Smooth muscle cell (in vitro differentiated cells): Measurements from ENCODE around the gene SIRT5. TPM values are rescaled to one million over a fixed set of nuclear protein-coding genes. Genes with fewer than 3 reads are reported as not detected.

Experiments used
- DNase-seq: peaks from one replicate; lab custom pipeline; 2025; ENCODE audit not compliant: unreplicated experiment; lab: John Stamatoyannopoulos, UW
- H2AFZ ChIP-seq: fragments of 200-600 bp; sonication (generic); 2 replicates; pipeline ENCODE4 v1.6.0; 2016; ENCODE audit warnings: antibody characterized with exemption, low read depth, mild to moderate bottlenecking
- H3F3A ChIP-seq: fragments of 200-600 bp; sonication (generic); 2 replicates; pipeline ENCODE4 v1.6.0; 2017; ENCODE audit warnings: antibody characterized with exemption, low read depth
- H3K27ac ChIP-seq: fragments of 200-600 bp; sonication (generic); 2 replicates; pipeline ENCODE4 v1.5.1; 2016; ENCODE audit warnings: low read depth, mild to moderate bottlenecking
- H3K27me3 ChIP-seq: fragments of 200-600 bp; sonication (generic); 2 replicates; pipeline ENCODE4 v1.6.1; 2016; ENCODE audit warnings: low read depth, mild to moderate bottlenecking
- H3K36me3 ChIP-seq: fragments of 200-600 bp; sonication (generic); 2 replicates; pipeline ENCODE4 v1.5.1; 2016; ENCODE audit warnings: low read depth
- H3K4me1 ChIP-seq: fragments of 200-600 bp; sonication (generic); 2 replicates; pipeline ENCODE4 v1.5.1; 2016; ENCODE audit warnings: low read depth
- H3K4me2 ChIP-seq: fragments of 200-600 bp; sonication (generic); 2 replicates; pipeline ENCODE4 v1.6.0; 2016; ENCODE audit warnings: mild to moderate bottlenecking
- H3K4me3 ChIP-seq: fragments of 200-600 bp; sonication (generic); 2 replicates; pipeline ENCODE4 v1.5.1; 2016; ENCODE audit warnings: mild to moderate bottlenecking
- H3K79me2 ChIP-seq: fragments of 200-600 bp; sonication (generic); 2 replicates; pipeline ENCODE4 v1.6.0; 2016; ENCODE audit warnings: low read depth, mild to moderate bottlenecking
- H3K9ac ChIP-seq: fragments of 200-600 bp; sonication (generic); 2 replicates; pipeline ENCODE4 v1.6.0; 2016; ENCODE audit warnings: low read depth
- H3K9me3 ChIP-seq: fragments of 200-600 bp; sonication (generic); replicated peaks from 2 replicates; pipeline ENCODE4 v1.5.1; 2016; ENCODE audit warnings: low read depth
- H4K20me1 ChIP-seq: fragments of 200-600 bp; sonication (generic); 2 replicates; pipeline ENCODE4 v1.6.0; 2016; ENCODE audit warnings: low read depth
- WGBS: methylation state at CpG from one replicate; pipeline ENCODE4 v1.1.7; 2016; ENCODE audit warnings: low lambda C conversion rate; 5-methylcytosine and 5-hydroxymethylcytosine counted together
- polyA plus RNA-seq: library from polyadenylated mRNA; unstranded; fragments of >200 nt; fragmentation: Nextera tagmentation; extraction: Ambion mirVana; gene quantifications from 2 replicates; pipeline ENCODE4 v1.2.1, GENCODE V29; 2016
- total RNA-seq: library from RNA; depleted of rRNA; stranded (reverse); fragments of >200 nt; gene quantifications from 2 replicates; pipeline ENCODE4 v1.2.3, GENCODE V29; 2014
- TF ChIP-seq, protein P1 (sequence below): fragments of 200-600 bp; sonication (generic); IDR thresholded peaks from 2 replicates; pipeline ENCODE4 v1.5.1; 2017; ENCODE audit warnings: borderline replicate concordance, mild to moderate bottlenecking, antibody characterized with exemption; ENCODE audit not compliant: insufficient read depth, poor library complexity, severe bottlenecking

Gene SIRT5
- total and polyA plus RNA-seq, 2 experiments from 2014 or later = 5.2 to 5.5 TPM

DNA sequence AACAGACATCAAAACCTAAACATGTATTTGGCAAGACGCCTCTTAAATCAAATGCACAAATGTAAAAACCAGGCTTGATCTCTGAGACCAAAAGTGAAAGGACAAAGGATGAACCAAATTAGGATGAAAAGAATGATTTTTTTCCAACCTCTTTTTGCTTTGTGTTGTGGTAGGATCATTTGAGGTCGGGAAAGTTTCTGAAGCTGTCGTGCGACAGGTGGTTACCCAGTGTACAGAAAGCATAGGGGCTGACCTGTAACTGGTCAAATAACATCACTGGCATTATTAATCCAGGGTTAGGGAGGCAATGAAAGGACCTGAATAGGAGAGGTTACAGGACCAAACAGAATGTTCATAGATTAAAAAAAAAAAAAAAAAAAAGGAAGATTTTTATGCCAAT lies 22.7 kb downstream of the SIRT5 start:
- DNase-seq = no peak
- H3F3A ChIP-seq = no peaks in the 10 kb centered on the region
- no peaks in the 10 kb centered on the region for H4K20me1 ChIP-seq
- no peaks in the 10 kb centered on the region for H3K79me2 ChIP-seq
- no peaks in the 10 kb centered on the region for H3K9me3 ChIP-seq
- TF ChIP-seq, protein P1, sequence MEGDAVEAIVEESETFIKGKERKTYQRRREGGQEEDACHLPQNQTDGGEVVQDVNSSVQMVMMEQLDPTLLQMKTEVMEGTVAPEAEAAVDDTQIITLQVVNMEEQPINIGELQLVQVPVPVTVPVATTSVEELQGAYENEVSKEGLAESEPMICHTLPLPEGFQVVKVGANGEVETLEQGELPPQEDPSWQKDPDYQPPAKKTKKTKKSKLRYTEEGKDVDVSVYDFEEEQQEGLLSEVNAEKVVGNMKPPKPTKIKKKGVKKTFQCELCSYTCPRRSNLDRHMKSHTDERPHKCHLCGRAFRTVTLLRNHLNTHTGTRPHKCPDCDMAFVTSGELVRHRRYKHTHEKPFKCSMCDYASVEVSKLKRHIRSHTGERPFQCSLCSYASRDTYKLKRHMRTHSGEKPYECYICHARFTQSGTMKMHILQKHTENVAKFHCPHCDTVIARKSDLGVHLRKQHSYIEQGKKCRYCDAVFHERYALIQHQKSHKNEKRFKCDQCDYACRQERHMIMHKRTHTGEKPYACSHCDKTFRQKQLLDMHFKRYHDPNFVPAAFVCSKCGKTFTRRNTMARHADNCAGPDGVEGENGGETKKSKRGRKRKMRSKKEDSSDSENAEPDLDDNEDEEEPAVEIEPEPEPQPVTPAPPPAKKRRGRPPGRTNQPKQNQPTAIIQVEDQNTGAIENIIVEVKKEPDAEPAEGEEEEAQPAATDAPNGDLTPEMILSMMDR = no peak
- no peaks in the 10 kb centered on the region for H3K4me1 ChIP-seq
- H3K36me3 ChIP-seq = no peaks in the 10 kb centered on the region
- no peak overlapping the region for H3K4me2 ChIP-seq
- WGBS = 99% methylated on average over 4 of the region's 4 CpGs
- no peak overlapping the region for H3K4me3 ChIP-seq
- no peak overlapping the region for H3K27ac ChIP-seq
- no peak overlapping the region for H2AFZ ChIP-seq
- no peak overlapping the region for H3K9ac ChIP-seq
- no peaks in the 10 kb centered on the region for H3K27me3 ChIP-seq

DNA sequence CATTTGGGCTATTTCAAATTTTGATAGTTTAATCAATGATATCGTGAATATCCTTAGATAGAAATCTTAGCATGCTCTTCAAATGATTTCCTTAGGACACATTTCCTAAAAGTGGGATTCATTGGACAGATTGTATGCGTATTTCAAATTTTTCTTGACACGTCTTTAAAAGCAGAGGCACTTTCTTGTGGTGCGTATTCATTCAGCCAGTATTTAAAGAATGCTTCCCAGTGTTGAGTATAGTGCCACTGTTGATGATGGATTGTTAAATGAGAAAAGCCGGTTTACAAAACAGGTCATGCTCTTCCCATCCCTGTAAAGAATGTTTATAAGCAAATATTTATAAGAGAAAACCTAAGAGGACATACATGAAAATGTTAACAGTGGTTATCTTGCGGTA lies 25.6 kb downstream of the SIRT5 start:
- Histone ChIP-seq H3K4me3 (no peak overlapping the region), H3K36me3 (no peaks in the 10 kb centered on the region), H4K20me1 (no peaks in the 10 kb centered on the region), H3K9ac (no peak overlapping the region), H3K27me3 (no peaks in the 10 kb centered on the region), H3K27ac (no peak overlapping the region), H3F3A (no peaks in the 10 kb centered on the region), H3K9me3 (no peaks in the 10 kb centered on the region), H2AFZ (no peak overlapping the region), H3K79me2 (no peaks in the 10 kb centered on the region), H3K4me1 (no peaks in the 10 kb centered on the region), H3K4me2 (no peak overlapping the region)
- TF ChIP-seq, protein P1 = no peak
- 78% methylated on average over 6 of the region's 6 CpGs for WGBS
- no peak for DNase-seq

DNA sequence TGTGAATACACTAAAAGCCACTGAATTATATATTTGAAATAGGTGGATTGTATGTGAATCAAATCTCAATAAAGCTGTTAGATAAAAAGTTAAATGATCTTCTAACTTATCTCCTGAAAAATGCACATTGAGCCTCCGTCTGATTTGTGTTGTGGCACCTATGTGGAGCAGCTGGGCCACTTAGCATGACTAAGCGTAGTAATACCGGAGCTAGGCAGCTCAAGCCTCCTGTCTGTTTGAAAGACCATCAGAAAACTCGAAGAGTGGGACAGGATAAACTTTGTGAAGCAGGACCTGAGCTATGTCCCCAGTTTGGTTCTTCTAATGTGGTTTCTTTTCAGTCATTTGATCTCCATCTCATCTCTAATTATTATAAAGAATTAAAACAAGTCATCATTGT lies 29.7 kb downstream of the SIRT5 start:
- TF ChIP-seq, protein P1 = no peak
- no peak for DNase-seq
- H3K4me2 ChIP-seq = no peak overlapping the region
- H3K4me3 ChIP-seq = no peak overlapping the region
- no peaks in the 10 kb centered on the region for H4K20me1 ChIP-seq
- no peaks in the 10 kb centered on the region for H3K9me3 ChIP-seq
- H3K27ac ChIP-seq = no peak overlapping the region
- H3K79me2 ChIP-seq = no peaks in the 10 kb centered on the region
- no peaks in the 10 kb centered on the region for H3K27me3 ChIP-seq
- no peaks in the 10 kb centered on the region for H3K36me3 ChIP-seq
- 92% methylated on average over 4 of the region's 4 CpGs for WGBS
- no peaks in the 10 kb centered on the region for H3F3A ChIP-seq
- no peak overlapping the region for H2AFZ ChIP-seq
- no peak overlapping the region for H3K9ac ChIP-seq
- H3K4me1 ChIP-seq = no peaks in the 10 kb centered on the region

DNA sequence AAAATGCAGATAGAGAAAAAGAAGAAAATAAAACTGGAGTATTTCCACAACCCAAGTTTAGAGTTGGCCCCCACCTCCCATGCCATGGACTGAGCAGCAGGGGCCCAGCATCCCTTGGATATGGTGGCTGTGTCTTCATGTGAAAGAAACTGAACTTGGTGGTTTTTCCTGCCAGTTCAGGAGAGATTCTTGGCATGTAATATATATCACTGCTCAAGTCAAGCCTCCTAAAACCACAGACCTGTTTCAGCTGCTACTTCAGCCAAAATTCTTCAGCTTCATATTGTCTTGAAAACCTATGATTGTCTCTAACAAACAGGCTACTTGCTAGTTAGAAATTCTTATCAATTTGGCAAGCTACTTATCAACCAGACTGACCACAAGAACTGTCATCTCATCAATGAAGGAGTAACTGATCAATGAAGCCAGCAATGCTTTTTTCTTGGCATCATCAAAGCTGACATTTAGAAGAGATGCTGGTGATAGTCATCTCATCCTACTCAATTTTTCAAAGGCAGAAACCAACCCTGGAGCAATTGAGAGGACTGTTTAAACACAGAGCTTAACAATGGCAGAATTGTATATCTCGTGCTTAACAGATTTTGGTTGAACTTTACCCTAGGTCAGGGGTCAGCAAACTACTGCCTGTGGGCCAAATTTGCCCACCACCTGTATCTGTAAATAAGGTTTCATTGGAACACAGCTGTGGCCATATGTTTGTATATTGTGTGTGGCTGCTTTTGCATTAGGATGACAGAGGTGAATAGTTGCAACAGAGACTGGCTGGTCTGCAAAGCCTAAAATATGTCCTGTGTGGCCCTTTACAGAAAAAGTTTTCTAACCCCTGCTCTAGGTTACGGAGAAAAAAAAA lies 30.4 kb downstream of the SIRT5 start:
- no peak for DNase-seq
- Histone ChIP-seq H2AFZ (no peak overlapping the region), H3K9me3 (no peaks in the 10 kb centered on the region), H3K9ac (no peak overlapping the region), H3F3A (no peaks in the 10 kb centered on the region), H3K27ac (no peak overlapping the region), H3K79me2 (no peaks in the 10 kb centered on the region), H3K27me3 (no peaks in the 10 kb centered on the region), H3K36me3 (no peaks in the 10 kb centered on the region), H3K4me1 (no peaks in the 10 kb centered on the region), H3K4me2 (no peak overlapping the region), H3K4me3 (no peak overlapping the region), H4K20me1 (no peaks in the 10 kb centered on the region)
- TF ChIP-seq, protein P1 = no peak
- 83% methylated on average over 2 of the region's 2 CpGs for WGBS
